HepG2 (cell line): ENCODE measurements around the gene TBC1D16. TPM values are rescaled to one million over a fixed set of nuclear protein-coding genes. Genes with fewer than 3 reads are reported as not detected.

Experiments used
- AGO2 ChIP-seq: fragments of 200-400 bp; formaldehyde crosslinking; optimal IDR thresholded peaks from 2 replicates; pipeline ENCODE3; 2017; ENCODE audit warnings: mild to moderate bottlenecking, low read depth, low read length, moderate library complexity
- ATM ChIP-seq: fragments of 450-650 bp; IDR thresholded peaks from 2 replicates; pipeline ENCODE4 v1.7.1; 2017; ENCODE audit warnings: mild to moderate bottlenecking, borderline replicate concordance
- BCL6 ChIP-seq: IDR thresholded peaks from 2 replicates; pipeline ENCODE4 v1.6.1; 2016; ENCODE audit warnings: missing genetic modification reagents, missing compliant biosample characterization
- CREM ChIP-seq, 2 experiments: sonication (generic) in 1 of 2; formaldehyde crosslinking in 1 of 2; IDR thresholded peaks; 2 replicates each; pipeline versions ENCODE4 v1.4.0 to v1.6.1; 2016 to 2020; ENCODE audit warnings: antibody characterized with exemption in 1 of 2, mild to moderate bottlenecking in 1 of 2, missing genetic modification reagents in 1 of 2
- DPF2 ChIP-seq: sonication (generic); formaldehyde crosslinking; IDR thresholded peaks from 2 replicates; pipeline ENCODE4 v1.4.0; 2020; ENCODE audit warnings: mild to moderate bottlenecking, low read depth, missing genetic modification reagents, borderline replicate concordance
- GABPB1 ChIP-seq: IDR thresholded peaks from 2 replicates; pipeline ENCODE4 v1.6.1; 2016; ENCODE audit warnings: mild to moderate bottlenecking, missing genetic modification reagents, moderate library complexity, missing compliant biosample characterization
- SMC3 ChIP-seq: IDR thresholded peaks from 2 replicates; pipeline ENCODE4 v1.6.1; 2011; ENCODE audit warnings: low read length, improper control_type of control experiment
- SP4 ChIP-seq: sonication (generic); formaldehyde crosslinking; IDR thresholded peaks from 2 replicates; pipeline ENCODE4 v1.8.1; 2023; ENCODE audit warnings: mild to moderate bottlenecking, missing genetic modification reagents
- STAG1 ChIP-seq: sonication (generic); formaldehyde crosslinking; IDR thresholded peaks from 2 replicates; pipeline ENCODE4 v1.4.0; 2020; ENCODE audit warnings: missing genetic modification reagents
- polyA plus RNA-seq, 8 experiments: library from polyadenylated mRNA; depleted of rRNA in 3 of 8; stranded (reverse) in 7 of 8; unstranded in 1 of 8; fragments of >200 nt; fragmentation: Illumina TruSeq in 4 of 8; extraction: Trizol in 4 of 8; gene quantifications; 2 replicates each; pipeline versions ENCODE4 v1.2.1 to v1.2.3, GENCODE V29; 2011 to 2016; ENCODE audit warnings: low read depth in 4 of 8, missing spikeins in 1 of 8, mixed read lengths in 1 of 8; ENCODE audit not compliant: insufficient read depth in 1 of 8
- total RNA-seq, 5 experiments: library from RNA; depleted of rRNA; stranded (reverse); fragments of >200 nt; fragmentation: Illumina TruSeq; extraction: Trizol; gene quantifications; 2 replicates each; pipeline ENCODE4 v1.2.3, GENCODE V29; 2016; ENCODE audit warnings: low read depth in 1 of 5
- TF ChIP-seq, protein P1 (sequence below): sonication (generic); formaldehyde crosslinking; IDR thresholded peaks from 2 replicates; pipeline ENCODE4 v1.5.0; 2020; ENCODE audit warnings: missing genetic modification reagents
- TF ChIP-seq, protein P2 (sequence below): IDR thresholded peaks from 2 replicates; pipeline ENCODE4 v1.6.1; 2012; ENCODE audit warnings: low read length, improper control_type of control experiment
- TF ChIP-seq, protein P3 (sequence below): sonication (generic); formaldehyde crosslinking; IDR thresholded peaks from 2 replicates; pipeline ENCODE4 v1.4.0; 2020; ENCODE audit warnings: missing genetic modification reagents
- TF ChIP-seq, protein P4 (sequence below): sonication (generic); formaldehyde crosslinking; IDR thresholded peaks from 2 replicates; pipeline ENCODE4 v1.4.0; 2020; ENCODE audit warnings: missing genetic modification reagents
- TF ChIP-seq, protein P5 (sequence below): sonication (generic); formaldehyde crosslinking; IDR thresholded peaks from 2 replicates; pipeline ENCODE4 v1.4.0; 2020; ENCODE audit warnings: missing genetic modification reagents

TBC1D16 gene
- total and polyA plus RNA-seq, 2 of the 13 experiments (the other 11 are each of a cell fraction or from before 2014, with no cell fraction given): 14.9 to 24.9 TPM

DNA sequence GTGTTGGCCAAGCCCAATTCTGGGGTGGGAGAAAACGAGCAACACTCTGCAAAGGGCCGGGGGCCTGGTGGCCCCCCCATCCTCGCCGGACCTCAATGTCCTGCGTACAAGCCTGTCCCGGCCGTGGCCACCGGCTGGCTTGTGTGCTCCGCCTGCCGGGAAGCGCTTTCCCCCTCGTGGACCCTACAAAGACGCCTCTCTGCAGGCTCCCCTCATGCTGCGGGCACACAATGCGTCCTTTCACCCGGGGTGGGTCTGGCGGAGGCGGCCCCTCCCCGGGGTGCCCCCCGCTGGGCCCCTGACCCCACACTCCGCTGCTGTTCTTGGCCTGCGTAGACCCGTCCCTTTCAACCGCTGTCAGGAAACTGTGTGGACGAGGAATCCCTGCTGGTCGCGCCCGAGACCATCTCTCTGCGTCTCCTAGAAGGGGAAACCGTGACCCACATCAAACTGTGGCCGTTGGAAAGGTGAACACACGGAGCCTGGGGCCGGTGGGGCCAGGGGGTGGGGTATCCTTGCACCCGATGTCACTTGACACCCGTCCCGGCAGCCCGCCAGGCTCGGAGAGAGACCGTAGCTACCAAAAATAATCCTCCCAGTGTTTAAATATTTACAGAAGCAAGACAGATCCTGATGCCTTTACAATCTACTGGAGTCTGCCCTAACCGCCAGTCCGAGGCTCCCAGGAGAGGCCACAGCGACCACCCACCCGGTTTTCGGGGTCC, 43.6 kb downstream of the TBC1D16 start (continued):
- TF ChIP-seq, protein P1, sequence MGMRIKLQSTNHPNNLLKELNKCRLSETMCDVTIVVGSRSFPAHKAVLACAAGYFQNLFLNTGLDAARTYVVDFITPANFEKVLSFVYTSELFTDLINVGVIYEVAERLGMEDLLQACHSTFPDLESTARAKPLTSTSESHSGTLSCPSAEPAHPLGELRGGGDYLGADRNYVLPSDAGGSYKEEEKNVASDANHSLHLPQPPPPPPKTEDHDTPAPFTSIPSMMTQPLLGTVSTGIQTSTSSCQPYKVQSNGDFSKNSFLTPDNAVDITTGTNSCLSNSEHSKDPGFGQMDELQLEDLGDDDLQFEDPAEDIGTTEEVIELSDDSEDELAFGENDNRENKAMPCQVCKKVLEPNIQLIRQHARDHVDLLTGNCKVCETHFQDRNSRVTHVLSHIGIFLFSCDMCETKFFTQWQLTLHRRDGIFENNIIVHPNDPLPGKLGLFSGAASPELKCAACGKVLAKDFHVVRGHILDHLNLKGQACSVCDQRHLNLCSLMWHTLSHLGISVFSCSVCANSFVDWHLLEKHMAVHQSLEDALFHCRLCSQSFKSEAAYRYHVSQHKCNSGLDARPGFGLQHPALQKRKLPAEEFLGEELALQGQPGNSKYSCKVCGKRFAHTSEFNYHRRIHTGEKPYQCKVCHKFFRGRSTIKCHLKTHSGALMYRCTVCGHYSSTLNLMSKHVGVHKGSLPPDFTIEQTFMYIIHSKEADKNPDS (CRISPR knock-in tag): 0 out of 2 replicates have a peak, but pooled peaks have one; percentile 41
- TF ChIP-seq GABPB1 (CRISPR knock-in tag): peak; percentile 62
- TF ChIP-seq SP4 (CRISPR knock-in tag): peak; percentile 29
- TF ChIP-seq, protein P2, sequence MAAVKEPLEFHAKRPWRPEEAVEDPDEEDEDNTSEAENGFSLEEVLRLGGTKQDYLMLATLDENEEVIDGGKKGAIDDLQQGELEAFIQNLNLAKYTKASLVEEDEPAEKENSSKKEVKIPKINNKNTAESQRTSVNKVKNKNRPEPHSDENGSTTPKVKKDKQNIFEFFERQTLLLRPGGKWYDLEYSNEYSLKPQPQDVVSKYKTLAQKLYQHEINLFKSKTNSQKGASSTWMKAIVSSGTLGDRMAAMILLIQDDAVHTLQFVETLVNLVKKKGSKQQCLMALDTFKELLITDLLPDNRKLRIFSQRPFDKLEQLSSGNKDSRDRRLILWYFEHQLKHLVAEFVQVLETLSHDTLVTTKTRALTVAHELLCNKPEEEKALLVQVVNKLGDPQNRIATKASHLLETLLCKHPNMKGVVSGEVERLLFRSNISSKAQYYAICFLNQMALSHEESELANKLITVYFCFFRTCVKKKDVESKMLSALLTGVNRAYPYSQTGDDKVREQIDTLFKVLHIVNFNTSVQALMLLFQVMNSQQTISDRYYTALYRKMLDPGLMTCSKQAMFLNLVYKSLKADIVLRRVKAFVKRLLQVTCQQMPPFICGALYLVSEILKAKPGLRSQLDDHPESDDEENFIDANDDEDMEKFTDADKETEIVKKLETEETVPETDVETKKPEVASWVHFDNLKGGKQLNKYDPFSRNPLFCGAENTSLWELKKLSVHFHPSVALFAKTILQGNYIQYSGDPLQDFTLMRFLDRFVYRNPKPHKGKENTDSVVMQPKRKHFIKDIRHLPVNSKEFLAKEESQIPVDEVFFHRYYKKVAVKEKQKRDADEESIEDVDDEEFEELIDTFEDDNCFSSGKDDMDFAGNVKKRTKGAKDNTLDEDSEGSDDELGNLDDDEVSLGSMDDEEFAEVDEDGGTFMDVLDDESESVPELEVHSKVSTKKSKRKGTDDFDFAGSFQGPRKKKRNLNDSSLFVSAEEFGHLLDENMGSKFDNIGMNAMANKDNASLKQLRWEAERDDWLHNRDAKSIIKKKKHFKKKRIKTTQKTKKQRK: no peak
- peak; percentile 64 for TF ChIP-seq BCL6 (CRISPR knock-in tag)
- TF ChIP-seq, protein P3, sequence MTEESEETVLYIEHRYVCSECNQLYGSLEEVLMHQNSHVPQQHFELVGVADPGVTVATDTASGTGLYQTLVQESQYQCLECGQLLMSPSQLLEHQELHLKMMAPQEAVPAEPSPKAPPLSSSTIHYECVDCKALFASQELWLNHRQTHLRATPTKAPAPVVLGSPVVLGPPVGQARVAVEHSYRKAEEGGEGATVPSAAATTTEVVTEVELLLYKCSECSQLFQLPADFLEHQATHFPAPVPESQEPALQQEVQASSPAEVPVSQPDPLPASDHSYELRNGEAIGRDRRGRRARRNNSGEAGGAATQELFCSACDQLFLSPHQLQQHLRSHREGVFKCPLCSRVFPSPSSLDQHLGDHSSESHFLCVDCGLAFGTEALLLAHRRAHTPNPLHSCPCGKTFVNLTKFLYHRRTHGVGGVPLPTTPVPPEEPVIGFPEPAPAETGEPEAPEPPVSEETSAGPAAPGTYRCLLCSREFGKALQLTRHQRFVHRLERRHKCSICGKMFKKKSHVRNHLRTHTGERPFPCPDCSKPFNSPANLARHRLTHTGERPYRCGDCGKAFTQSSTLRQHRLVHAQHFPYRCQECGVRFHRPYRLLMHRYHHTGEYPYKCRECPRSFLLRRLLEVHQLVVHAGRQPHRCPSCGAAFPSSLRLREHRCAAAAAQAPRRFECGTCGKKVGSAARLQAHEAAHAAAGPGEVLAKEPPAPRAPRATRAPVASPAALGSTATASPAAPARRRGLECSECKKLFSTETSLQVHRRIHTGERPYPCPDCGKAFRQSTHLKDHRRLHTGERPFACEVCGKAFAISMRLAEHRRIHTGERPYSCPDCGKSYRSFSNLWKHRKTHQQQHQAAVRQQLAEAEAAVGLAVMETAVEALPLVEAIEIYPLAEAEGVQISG (CRISPR knock-in tag): peak; percentile 67
- TF ChIP-seq, protein P4, sequence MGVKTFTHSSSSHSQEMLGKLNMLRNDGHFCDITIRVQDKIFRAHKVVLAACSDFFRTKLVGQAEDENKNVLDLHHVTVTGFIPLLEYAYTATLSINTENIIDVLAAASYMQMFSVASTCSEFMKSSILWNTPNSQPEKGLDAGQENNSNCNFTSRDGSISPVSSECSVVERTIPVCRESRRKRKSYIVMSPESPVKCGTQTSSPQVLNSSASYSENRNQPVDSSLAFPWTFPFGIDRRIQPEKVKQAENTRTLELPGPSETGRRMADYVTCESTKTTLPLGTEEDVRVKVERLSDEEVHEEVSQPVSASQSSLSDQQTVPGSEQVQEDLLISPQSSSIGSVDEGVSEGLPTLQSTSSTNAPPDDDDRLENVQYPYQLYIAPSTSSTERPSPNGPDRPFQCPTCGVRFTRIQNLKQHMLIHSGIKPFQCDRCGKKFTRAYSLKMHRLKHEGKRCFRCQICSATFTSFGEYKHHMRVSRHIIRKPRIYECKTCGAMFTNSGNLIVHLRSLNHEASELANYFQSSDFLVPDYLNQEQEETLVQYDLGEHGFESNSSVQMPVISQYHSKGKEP: 0 out of 2 replicates have a peak, but pooled peaks have one; percentile 36
- 0 out of 2 replicates have a peak, but pooled peaks have one; percentile 2 for TF ChIP-seq STAG1 (CRISPR knock-in tag)
- TF ChIP-seq DPF2 (CRISPR knock-in tag): no peak
- TF ChIP-seq, protein P5, sequence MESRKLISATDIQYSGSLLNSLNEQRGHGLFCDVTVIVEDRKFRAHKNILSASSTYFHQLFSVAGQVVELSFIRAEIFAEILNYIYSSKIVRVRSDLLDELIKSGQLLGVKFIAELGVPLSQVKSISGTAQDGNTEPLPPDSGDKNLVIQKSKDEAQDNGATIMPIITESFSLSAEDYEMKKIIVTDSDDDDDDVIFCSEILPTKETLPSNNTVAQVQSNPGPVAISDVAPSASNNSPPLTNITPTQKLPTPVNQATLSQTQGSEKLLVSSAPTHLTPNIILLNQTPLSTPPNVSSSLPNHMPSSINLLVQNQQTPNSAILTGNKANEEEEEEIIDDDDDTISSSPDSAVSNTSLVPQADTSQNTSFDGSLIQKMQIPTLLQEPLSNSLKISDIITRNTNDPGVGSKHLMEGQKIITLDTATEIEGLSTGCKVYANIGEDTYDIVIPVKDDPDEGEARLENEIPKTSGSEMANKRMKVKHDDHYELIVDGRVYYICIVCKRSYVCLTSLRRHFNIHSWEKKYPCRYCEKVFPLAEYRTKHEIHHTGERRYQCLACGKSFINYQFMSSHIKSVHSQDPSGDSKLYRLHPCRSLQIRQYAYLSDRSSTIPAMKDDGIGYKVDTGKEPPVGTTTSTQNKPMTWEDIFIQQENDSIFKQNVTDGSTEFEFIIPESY: peak; percentile 64
- TF ChIP-seq SMC3: no peak
- no peak for TF ChIP-seq ATM
- peak; percentile 40; the same call in 1 of the 2 replicates for TF ChIP-seq CREM (IDR thresholded peaks at IDR 0.05)
- no peak for TF ChIP-seq CREM (CRISPR knock-in tag; IDR thresholded peaks at IDR 0.05)
- peak; percentile 91 for TF ChIP-seq AGO2
